Activated CD4-positive, CD25-positive, alpha-beta regulatory T cell treated with anti-CD3 and anti-CD28 coated beads, Interleukin-2, amount 50 U/mL, for 16 hours (primary cell): ENCODE data around the gene ZNF524.
A peak's percentile ranks its signal among the peaks of the same experiment; 100 is the strongest.
"Not testable (repeated sequence)": the region's sequence is repeated elsewhere in the genome, so short reads cannot be mapped to it uniquely, and the experiment has no call there.

ENCODE experiments used
- DNase-seq: peaks from one replicate; pipeline ENCODE4 v3.0.0-alpha.2; 2020; ENCODE audit warnings: low read depth, low spot score

Gene ZNF524, protein sequence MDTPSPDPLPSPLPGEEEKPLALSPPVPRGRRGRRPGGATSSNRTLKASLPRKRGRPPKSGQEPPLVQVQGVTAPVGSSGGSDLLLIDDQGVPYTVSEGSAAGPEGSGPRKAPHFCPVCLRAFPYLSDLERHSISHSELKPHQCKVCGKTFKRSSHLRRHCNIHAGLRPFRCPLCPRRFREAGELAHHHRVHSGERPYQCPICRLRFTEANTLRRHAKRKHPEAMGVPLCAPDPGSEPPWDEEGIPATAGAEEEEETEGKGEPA

GRCh38 chr19:55599842-55600661, at the start of gene ZNF524:
Gene ZNF524, plus strand, starts transcription at chr19:55600288. Its CDS starts 1,825 bp downstream, at chr19:55602113.
- peak; percentile 78 for DNase-seq

- DNase-seq: no peak
Measured at GRCh38 chr19:55550321-55550650, 49.8 kb upstream of the ZNF524 start.

DNA sequence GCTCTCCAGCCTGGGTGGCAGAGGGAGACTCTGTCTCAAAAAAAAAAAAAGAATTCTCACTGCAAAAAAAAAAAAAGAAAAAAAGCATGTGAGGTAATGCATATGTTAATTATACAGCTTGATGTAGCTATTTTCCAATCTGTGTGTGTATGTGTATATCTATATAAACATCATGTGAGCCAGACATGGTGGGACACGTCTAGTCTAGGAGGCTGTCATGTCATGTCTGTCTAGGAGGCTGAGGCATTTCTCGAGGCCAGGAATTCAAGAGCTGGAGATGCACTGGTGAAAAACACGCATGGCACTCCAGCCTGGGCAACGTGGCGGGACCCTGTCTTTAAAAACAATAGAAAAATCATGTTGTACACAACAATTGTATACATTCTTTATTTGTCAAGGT, 47.9 kb upstream of the ZNF524 start:
- DNase-seq: no peak

- no peak for DNase-seq
Measured at GRCh38 chr19:55552620-55553019, 47.5 kb upstream of the ZNF524 start.

GRCh38 chr19:55553217-55554182, 46.6 kb upstream of the ZNF524 start:
- DNase-seq: no peak

DNA sequence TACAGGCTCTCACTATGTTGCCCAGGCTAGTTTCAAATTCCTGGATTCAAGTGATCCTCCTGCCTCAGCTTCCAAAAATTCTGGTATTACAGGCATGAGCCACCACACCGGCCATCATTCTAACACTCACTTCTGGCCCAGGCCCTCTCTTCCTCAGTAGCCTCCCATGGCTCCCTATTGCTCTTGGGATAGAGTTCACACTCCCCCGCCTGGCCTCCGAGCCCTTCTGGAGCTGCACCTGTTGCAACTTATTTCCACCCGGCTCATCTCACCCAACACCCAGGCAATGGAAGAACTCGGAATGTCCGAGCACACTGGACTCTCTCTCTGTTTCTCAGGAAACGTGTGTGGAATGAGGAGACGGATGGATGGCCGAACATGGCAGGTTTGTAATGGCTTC, 45.8 kb upstream of the ZNF524 start:
- no peak for DNase-seq

DNA sequence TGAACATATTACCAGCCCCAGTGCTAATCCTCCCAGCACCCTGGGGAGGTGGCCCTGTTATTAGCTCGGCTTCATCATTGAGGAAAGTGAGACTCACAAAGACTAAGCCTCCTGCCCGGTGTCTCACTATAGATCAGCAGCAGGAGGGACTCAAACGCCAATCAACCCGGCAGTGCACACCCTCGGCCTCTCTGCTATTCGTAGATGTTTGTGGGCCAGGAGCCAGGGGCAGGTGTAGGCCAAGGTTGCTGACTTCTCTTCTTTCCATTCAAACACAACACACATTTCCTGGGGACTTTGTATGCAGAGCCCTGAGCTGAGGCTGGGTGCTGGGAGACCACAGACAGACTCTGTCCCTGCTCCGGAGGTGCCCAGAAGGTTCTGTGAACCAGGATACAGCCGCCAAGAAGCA, 45.3 kb upstream of the ZNF524 start:
- DNase-seq: no peak

GRCh38 chr19:55559684-55560083, 40.4 kb upstream of the ZNF524 start:
- DNase-seq: no peak

DNA sequence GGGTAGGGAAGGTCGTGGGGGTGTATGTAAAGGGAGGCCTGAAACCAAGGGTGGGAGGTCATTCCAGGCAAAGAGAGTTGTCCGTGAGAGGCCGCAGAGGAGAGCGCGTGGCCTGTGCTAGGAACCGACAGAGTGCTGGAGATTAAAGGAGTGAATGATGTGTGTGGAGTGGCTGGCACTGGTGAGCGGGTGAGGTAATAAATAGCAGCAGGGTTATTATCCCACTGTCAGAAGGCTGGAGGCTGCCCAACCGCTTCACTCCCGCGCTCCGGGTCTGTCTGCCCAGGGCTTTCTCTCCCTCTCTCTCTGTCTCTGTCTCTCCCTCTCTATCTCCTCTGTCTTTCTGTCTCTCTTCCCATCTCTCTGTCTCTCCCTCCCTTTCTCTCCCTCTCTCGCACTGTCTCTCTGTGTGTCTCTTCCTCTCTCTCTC, 36.8 kb upstream of the ZNF524 start:
- DNase-seq: no peak

GRCh38 chr19:55566823-55567222, 33.3 kb upstream of the ZNF524 start:
- DNase-seq: no peak

DNA sequence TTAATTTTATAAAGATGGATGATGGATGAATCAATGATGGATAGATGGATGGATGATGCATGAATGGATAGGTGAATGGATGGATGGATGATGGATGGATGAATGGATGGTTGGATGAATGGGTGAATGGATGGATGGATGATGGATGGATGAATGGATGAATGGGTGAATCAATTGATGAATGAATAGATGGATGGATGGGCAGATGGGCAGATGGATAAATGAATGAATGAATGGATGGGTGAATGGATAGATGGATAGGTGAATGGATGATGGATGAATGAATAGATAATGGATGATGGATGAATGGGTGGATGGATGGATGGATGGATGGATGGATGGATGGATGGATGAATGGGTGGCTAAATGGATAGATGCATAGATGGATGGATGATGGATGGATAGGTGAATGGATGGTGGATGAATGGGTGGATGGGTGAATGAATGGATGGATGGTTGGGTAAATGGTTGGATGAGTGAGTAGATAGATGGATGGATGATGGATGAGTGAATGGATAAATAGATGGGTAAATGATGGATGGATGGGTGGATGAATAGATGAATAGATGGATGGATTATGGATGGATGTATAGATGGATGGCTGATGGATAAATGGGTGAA, 32.3 kb upstream of the ZNF524 start:
- DNase-seq: no peak

DNA sequence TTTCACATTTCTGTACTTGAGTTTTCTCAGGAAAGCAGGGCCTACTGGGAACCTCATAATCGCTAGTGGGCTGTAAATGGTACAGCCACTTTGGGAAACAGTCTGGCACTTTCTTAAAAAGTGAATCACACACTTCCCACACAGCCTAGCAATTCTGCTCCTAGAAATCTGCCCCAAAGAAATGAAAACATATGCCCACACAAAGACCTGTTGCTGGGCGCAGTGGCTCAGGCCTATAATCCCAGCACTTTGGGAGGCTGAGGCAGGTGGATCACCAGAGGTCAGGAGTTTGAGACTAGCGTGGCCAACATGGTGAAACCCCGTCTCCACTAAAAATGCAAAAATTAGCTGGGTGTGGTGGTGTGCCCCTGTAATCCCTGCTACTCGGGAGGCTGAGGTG, 30.6 kb upstream of the ZNF524 start:
- DNase-seq: not testable (repeated sequence)

DNA sequence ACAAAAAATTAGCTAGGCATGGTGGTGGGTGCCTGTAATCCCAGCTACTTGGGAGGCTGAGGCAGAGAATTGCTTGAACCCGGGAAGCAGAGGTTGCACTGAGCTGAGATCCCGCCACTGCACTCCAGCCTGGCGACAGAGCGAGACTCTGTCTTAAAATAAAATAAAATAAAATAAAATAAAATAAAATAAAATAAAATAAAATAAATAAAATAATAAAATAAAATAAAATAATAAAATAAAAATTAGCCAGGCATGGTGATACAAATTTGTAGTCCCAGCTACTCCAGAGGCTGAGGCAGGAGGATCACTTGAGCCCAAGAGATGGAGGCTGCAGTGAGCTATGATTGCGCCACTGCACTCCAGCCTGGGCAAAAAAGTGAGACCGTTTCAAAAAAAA, 26.2 kb upstream of the ZNF524 start:
- DNase-seq: not testable (repeated sequence)

DNA sequence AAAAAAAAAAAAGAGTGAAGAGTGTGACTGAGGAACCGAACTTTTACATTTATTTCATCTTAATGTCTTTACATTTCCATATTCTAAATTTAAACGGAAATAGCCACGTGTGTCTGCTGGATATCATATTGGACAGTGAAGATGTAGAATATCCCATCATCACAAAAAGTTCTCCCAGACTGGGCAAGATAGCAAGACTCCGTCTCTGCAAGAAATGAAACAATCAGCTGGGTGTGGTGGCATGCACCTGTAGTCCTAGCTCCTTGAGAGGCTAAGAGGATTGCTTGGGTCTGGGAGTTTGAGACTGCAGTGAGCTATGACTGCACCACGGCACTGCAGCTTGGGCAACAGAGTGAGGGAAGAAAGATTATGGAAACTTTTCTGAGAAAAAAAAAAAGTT, 23.3 kb upstream of the ZNF524 start:
- no peak for DNase-seq

DNA sequence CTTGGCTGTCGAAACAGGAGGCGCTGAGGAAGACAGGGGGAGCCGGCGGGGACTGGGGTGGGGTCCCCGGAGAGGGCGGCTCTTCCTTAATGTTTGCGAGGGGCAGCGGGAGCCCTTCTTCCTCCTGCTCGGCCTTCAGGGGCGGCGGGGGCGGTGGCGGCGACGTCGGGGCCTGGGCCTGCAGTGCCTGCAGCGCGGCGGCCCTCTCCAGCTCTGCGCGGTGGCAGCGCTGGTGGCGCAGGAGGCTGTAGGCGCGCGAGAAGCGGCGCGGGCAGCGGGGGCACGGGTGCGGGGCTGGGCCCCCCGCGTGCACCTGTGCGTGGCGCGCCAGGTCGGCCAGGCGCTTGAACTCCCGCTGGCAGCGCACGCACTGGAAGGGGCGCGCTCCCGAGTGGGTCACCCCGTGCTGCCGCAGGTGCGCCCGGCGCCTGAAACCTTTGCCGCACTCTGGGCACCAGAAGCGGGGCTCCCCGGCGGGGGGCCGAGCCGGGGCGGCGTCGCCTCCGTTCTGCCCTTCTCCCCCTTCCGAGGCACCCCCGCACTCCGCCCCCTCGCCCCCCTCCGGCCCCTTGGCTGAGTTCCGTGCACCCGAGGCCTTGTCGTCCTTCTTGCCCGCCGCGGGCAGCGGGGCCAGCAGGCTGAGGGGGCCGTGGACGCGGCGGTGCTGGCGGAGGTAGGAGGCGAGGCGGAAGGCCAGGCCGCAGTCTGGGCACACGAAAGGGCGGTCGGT, 21.9 kb upstream of the ZNF524 start:
- DNase-seq: no peak

DNA sequence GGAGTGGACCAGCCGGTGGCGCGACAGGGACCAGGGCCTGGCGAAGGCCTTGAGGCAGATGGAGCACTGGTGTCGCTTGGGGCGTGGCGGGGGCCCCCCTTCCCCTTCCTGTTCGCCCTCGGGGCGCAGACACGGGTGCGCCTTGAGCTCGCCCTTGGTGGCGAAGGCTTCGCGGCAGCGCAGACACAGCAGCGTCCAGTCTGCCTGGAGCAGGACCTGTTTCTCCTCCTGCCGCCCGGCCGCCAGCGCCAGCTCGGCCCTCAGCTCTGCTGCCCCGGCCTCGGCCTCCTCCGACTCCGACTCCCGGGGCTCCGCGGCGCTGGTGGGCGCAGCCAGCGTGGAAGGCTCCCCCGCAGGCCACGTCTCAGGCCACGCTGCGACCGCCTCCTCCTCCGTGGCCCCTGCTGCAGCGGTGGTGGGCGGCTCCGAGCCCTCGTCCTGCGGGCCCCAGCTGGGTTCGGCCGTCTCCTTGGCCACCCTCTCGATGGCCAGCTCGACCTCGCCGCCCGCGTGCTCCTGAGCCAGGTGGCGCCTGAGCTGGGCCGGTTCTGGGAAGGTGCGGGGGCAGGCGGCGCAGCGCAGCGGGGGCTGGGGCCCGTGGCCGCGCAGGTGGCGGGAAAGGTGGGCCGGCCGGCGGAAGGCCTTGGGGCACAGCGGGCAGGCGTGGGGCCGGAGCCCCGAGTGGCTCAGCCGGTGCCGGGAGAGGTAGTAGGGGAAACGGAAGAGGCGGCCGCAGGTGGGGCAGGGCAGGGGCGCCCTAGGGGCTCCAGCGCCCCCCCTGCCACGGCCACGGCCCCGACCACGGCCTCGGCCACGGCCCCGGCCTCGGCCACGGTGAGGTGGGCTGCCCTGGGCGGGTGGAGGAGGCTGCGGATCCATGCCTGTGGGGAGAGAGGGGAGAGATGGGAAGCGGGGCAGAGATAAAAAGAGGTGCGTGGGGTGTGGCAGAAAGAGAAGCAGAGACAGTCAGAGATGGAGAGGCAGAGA, 21.0 kb upstream of the ZNF524 start:
- DNase-seq: no peak

- no peak for DNase-seq
Measured at GRCh38 chr19:55579766-55580621, 20.1 kb upstream of the ZNF524 start.

DNA sequence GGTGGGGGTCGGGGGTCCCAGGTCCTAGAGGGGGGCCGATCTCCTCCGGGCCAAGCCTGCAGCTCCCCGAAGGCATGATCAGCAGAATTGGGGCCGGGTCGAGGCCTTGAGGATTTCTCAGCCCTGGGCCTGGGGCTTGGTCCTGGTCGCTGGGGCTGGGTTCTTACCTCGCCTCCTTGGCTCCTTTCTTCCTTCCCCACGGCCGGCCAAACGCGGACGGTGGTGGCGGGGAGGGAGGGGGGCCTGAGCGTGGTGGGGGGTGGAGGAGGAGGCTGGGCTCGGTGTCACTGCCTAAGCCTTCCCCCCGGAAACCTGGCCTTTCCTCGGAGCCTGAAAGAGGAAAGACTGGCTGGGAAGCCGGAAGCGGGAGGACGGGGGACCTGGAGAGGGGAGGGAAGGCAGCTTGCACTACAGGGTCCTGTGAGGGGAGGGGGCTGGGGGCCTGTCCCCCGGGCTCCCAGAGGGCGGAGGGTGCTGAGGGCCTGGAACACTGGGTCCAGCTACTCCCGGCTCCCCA, 19.4 kb upstream of the ZNF524 start, which contains the start of gene ZNF579:
Gene ZNF579 (minus strand): TSS at position 221 of the 517 bp plus-strand sequence. CDS start 1,209 bp downstream, outside the sequence.
- peak; percentile 48 for DNase-seq
